NCI-H2171 treated with DMSO at 0.1 percent for 48 hours (cell line): ENCODE measurements around the gene PLCL1.

Experiments
- DNase-seq: peaks from one replicate; lab custom pipeline; 2025; lab: John Stamatoyannopoulos, UW

PLCL1 gene

DNA sequence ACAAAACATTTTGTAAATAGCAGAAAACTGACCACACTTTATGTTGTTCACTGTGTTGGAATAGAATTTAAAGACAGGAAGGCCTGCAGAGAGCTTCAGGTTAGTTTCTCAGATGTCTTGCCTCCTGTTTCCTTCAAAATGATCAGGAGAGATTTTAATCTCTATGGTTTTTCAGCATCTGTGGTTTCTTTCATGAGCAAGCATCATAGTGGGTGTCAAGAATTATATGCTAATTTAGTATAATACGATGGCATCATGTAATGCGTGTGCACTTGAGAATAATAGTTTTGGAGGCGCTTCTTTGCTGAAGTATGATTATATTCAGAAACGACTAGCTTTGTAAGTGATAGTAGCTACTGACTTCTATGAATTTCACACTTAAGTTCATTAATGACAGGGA is 149.9 kb downstream of the PLCL1 start:
- no peak for DNase-seq

DNA sequence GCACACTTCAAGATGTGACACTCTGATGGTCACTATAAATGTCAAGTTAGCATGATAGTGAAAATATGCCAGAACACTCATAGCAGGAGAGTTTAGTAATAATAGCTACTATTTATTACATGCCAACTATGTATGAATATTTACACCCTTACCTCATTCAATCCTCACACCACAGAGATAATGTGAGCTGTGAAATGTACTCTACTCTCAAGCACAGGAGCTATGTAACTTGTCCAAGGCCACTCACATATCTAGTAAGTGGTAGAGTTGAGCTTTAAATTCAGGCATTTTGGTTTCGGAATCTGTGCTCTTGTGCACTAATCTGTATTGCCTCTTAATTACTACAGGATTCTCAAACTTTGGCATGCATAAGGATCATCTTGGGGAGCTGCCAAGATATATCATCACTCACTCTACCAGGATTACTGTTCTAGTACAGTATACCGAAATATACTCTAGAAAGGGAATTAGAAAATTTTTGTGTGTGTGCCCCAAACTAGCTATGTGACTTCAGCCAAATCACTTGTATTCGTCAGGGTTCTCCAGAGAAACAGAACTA is 154.3 kb downstream of the PLCL1 start:
- no peak for DNase-seq

- no peak for DNase-seq
Observed at GRCh38 chr2:197959383-197959782, 155.0 kb downstream of the PLCL1 start.

GRCh38 chr2:197960786-197961185 is 156.4 kb downstream of the PLCL1 start:
- no peak for DNase-seq

GRCh38 chr2:197964720-197965119 is 160.3 kb downstream of the PLCL1 start:
- DNase-seq: no peak

GRCh38 chr2:197965756-197966155 is 161.4 kb downstream of the PLCL1 start:
- DNase-seq: no peak

GRCh38 chr2:197969391-197969893 is 165.0 kb downstream of the PLCL1 start:
- DNase-seq: no peak

GRCh38 chr2:197972061-197972460 is 167.7 kb downstream of the PLCL1 start:
- no peak for DNase-seq

DNA sequence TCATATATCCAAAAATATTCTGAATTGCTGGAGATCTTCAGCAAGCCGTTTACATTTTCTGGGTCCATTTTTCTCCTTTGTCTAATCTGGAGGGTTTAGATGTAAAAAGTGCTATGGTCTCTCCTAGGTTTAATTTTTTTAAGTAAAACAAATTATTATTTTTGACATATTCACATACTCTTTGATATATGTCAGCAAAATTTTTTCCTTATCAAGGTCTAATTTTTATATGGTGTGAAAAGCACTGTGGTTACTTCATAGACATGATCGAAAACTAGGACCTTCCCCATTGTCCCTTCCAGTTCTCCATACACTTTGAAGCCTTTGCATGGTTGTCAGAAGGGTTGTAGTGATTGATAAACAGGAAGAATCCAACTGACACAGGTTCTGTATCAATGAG is 168.2 kb downstream of the PLCL1 start:
- DNase-seq: no peak

DNA sequence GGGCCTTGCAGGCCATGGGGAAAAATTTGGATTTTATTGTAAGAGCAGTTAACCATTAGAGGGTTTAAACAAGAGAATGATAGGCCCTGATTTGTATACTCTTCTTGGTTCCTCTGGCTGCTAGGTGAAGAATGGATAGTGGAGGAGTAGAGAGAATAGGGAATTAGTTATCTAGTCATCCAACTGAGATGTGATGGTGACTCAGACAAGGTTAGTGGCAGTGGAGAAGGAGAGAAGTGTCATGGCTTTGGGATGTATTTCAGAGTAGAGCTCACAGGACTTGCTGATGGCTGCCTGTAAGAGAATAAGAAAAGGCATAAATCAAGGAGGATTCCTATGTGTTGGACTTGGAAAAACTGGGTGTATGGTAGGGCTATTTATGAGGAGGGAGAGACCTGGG is 169.4 kb downstream of the PLCL1 start:
- DNase-seq: no peak

DNA sequence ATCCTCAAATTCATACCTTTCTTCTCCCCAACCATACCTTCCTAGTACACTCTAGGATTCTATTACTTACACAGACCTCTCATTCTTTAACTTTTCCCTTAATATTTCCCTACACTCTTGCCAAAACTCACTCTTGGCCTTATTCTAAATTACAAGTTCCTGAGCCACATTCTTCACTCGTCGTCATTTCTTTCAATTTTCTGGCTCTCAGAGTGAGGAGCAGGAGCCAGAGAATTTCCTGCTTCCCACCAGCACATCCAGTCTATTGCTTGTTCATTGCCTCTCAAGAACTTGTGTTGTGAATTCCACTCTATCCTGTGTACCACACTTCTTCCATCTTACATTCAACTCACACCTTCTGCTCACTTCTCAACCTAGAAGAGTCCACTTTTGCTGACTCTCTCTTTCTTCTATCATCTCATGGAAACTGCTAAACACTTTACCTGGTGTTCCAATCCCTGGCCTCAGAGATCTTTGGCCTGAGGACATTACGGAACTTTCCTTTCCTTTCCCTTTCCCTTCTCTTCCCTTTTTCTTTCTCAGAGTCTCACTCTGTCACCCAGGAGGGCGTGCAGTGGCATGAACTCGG is 171.6 kb downstream of the PLCL1 start:
- DNase-seq: no peak

- DNase-seq: no peak
Observed at GRCh38 chr2:197978971-197979370, 174.6 kb downstream of the PLCL1 start.

GRCh38 chr2:197982565-197982964 is 178.2 kb downstream of the PLCL1 start:
- DNase-seq: no peak

GRCh38 chr2:197985029-197985638 is 180.7 kb downstream of the PLCL1 start:
- no peak for DNase-seq

- DNase-seq: no peak
Observed at GRCh38 chr2:197986977-197987376, 182.6 kb downstream of the PLCL1 start.

DNA sequence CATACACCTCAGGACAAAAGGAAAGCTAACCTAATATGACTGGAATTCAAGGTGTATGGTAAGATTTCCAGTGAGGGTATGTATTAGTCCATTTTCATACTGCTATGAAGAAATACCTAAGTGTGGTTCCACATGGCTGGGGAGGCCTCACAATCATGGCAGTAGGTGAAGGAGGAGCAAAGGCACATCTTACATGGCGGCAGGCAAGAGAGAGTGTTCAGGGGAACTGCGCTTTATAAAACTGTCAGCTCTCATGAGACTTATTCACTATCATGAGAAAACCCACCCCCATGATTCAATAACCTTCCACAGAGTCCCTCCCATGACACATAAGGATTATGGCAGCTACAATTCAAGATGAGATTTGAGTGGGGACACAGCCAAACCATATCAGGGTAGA is 186.0 kb downstream of the PLCL1 start:
- DNase-seq: no peak

- DNase-seq: no peak
Observed at GRCh38 chr2:197992482-197993133, 188.2 kb downstream of the PLCL1 start.

- no peak for DNase-seq
Observed at GRCh38 chr2:197993363-197993762, 189.0 kb downstream of the PLCL1 start.

GRCh38 chr2:197993830-197994229 is 189.4 kb downstream of the PLCL1 start:
- DNase-seq: no peak

DNA sequence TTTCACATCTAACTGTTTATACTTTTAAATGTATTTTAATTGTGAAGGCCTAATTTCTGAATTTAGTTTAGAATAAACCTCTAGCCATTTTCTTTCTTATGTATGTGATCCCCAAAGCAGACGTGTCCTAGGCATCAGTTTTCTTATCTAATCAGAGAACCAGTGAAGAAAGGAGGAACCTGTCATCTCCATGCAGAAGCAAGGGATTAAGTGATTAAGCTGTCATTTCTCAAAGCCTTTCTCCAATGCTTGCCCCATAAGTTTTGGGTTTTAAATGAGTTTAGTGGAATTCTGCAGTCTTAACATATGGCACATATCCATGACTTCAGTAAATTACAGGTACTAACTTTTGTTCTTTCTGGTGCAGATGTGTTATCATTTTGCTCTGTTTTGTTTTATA is 190.4 kb downstream of the PLCL1 start:
- no peak for DNase-seq

- DNase-seq: no peak
Observed at GRCh38 chr2:197996583-197996982, 192.2 kb downstream of the PLCL1 start.

- DNase-seq: no peak
Observed at GRCh38 chr2:197997083-197997541, 192.7 kb downstream of the PLCL1 start.

GRCh38 chr2:197998702-197999101 is 194.3 kb downstream of the PLCL1 start:
- no peak for DNase-seq
